NCI-H226 (cell line): Measurements from ENCODE around the gene CASTOR1.

ENCODE experiments used
- DNase-seq: peaks from one replicate; pipeline ENCODE4 v3.0.0-alpha.2; 2015

The CASTOR1 gene

GRCh38 chr22:30297276-30297990, 8.1 kb upstream of the CASTOR1 start:
- no peak for DNase-seq

DNA sequence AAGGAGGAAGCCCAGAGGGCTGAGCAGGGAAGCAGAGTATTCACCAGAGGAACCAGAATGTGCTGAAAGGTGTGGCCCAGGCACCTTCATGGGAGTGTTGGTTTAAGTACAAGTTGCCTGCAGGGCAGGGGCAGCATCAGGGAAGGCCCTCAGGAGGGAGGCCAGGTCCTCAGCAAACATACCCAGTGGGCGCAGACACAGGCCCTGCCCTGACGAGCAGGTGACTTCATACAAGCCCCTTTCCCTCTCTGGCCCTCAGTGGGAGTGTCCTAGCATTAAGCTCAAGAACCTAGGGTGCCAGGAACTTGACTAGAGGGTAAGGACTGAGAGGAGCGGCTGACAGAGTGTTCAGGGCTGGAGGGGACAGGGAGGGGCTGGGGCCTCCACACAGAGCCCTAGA, 7.5 kb upstream of the CASTOR1 start:
- no peak for DNase-seq

DNA sequence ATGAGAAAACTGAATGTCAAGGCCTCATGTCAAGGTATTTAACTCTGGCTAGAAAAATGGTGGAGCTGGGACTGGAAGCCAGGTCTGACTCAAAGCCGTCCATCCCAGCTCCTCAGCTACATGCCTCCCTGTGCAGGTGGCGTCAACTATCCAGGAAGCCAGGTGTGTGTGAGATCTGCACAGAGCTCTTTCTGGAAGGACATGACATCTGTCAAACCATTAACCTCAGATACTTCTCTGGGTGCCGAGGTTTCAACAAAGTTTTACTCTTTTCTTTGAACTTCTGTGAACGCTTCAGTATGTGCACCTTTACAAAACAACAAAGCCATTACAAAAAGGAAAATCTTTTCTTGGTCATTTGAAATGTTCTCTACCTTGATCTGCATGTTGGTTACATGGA, 7.0 kb upstream of the CASTOR1 start:
- DNase-seq = no peak

DNA sequence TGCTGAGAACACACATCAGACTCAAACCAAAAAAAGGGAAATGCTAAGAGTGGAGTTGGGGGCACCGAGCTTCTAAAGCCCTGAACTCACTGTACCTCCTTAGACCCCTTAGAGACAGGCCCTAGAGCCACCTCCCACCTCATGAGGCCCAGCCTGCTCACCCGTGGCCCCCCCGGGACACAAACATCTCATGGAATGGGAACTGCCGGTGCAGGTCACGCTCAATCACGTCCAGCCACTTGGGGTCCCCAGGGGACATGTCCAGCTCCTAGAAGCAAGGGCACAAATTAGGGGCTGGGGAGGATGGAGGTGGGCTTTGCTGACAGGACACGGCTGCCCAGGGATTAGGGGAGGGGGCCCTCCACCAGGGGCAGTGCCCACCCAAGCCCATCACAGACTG, 6.3 kb upstream of the CASTOR1 start:
- no peak for DNase-seq

DNA sequence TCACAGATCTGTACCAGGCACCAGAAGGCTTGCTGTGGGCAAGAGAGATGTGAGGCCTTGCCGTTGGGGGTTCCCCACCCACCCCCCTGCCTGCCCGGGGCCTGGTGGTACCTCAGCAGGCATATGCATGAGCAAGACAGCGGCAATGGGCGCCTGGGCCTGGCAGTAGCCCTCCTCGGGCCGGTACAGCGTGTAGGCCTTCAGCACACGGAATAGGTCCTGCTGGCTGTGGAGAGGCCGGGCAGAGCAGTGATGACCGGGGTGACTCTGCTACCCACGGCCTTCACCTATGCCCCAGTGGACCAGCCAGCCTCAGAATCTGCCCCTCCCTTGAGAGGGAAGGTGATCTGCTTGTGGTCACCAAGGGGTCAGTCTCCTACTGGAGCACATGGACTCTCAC, 5.5 kb upstream of the CASTOR1 start:
- no peak for DNase-seq

DNA sequence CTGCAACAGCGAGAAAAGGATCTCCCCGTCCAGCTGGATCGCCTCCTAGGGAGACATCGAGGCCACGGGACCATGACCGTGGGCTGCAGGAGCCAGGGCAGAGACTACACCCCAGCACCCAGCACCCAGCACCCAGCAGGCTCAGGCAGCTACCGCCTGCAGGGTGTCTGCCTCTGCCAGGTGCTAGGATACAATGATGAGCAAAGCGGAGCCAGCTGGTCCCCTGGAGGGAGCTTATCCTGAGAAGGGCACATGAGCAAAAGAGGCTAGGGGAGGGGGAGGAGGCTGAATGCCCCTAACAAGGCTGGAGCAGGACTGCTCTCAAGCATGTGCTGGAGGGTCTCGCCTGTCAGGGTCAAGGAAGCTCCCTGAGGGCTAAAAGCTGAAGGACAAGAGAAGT, 4.8 kb upstream of the CASTOR1 start:
- DNase-seq = no peak

- no peak for DNase-seq
Observed at GRCh38 chr22:30293026-30293425, 3.7 kb upstream of the CASTOR1 start.

DNA sequence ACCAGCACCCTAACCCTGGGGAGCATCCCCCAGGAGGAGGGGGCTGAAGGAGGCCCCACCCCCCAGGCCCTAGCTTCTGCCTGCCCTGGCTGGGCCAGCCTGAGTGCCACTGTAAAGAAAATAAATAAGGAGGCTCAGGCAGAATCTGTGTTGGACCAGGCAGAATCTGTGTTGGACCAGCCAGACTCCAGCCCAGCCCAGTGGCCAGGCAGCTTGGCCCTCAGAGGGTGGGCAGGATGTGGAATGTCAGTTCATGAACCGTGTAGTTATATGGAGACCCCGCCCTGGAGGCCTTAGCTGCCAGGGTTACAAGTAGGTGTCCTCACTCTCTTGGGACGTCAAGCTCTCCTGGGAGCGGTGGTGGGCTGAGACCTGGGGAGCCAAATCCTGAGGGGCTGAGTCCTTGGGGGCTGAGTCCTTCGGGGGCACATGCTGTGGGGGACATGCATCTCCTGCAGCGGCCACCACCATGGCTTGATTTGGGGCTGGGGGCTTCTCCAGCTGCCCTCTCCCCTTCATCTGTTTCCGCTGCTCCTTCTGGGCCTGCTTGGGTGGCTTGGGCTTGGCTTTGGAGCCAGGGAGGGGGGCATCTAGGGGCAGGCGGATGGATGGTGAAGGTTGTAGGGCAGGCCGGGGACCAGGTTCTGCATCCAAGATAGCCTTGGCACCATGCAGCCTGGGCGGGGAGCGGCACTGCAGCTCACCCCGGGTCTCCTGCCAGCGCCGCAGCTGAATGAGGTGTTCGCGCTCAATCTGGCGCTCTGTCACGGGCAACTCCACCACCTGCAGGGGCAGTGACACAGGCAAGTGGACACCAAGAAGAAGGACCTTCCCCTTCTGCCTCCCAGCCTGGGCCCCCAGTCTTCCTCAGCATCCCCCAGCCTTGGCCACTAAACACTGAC, 3.0 kb upstream of the CASTOR1 start:
- DNase-seq = no peak

GRCh38 chr22:30291058-30291892, 2.0 kb upstream of the CASTOR1 start:
- no peak for DNase-seq

DNA sequence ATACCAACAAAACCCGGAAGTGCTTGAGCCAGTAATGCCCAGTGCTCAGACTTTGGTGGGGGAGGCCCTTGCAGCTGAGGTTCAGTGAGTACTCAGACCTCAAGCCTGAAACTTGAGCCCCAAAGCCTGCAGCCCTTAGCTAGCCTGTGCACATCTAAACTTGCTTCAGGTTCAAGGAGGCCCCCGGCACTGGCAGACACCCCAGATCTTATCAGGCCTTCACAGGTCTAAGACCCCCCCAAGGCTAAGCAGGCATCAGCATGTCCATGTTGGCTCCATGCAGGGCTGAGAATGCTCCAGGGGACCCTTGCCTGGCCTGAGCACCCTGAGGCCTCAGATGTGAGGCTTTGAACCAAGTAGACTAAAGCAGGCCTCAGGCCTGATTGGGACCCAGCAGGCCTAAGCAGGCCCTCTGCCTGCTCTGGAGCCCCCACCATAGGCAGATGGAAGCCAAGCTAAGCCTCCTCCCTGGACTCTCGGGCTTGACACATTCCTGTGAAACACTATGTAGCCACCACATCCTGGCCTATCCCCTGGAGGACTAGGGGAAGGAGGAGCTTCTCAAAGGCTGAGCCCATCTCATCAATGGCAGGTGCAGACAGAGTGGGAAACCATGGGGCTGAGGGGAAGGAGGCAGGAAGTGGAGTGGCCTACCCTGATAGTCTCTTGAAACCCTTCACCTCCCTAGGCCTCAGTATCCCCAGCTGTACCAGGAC, 1.2 kb upstream of the CASTOR1 start:
- DNase-seq = no peak

DNA sequence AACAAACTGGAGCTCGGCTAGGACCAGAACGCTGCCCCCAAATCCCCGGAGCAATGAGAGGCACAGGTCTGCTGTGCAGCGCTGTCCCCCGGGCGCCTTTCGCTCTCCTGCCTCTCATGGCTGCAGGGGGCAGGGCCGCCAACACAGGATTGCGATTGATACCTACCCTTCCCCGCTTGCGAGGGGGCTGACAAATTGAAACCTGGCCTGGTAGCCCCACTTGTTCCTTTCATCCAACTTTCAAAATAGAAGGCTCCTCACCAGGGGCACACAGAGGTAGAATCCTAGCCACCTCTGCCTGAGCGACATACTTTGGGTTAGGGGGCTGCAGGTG, 642 bp upstream of the CASTOR1 start:
- DNase-seq = no peak

DNA sequence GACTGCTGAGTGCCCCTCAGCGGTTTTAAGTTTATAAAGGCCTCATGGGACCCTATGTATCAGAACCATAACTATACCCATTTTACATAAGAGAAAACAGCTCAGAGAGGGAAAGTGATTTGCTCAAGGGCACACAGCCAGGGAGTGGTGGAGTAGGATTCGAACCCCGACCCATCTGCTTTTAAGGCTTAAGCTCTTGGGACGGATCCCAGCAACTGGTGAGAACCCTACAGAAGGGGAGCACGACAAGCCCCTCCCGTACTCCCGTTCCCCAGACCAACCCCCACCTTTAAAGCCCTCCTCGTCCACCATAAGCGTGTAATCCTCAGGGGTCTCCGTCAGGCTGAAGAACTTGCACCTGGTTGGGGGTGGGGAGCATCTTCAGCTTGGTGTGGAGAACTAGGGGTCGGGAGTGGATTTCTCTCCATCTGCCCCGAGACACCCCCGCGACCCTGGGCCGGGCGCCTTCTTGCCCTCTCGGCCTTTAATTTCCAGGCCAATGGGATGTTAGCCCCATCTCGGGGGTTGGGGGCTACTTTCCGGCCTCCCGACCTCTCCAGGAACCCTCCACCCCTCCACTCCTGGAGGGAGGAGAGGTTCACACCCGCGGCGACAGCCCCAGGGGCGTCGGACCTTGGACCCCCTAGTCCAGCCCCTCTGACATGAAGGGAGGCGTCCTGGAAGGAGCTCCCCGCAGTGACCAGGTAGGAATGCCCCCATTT, 725 bp downstream of the CASTOR1 start:
- no peak for DNase-seq

DNA sequence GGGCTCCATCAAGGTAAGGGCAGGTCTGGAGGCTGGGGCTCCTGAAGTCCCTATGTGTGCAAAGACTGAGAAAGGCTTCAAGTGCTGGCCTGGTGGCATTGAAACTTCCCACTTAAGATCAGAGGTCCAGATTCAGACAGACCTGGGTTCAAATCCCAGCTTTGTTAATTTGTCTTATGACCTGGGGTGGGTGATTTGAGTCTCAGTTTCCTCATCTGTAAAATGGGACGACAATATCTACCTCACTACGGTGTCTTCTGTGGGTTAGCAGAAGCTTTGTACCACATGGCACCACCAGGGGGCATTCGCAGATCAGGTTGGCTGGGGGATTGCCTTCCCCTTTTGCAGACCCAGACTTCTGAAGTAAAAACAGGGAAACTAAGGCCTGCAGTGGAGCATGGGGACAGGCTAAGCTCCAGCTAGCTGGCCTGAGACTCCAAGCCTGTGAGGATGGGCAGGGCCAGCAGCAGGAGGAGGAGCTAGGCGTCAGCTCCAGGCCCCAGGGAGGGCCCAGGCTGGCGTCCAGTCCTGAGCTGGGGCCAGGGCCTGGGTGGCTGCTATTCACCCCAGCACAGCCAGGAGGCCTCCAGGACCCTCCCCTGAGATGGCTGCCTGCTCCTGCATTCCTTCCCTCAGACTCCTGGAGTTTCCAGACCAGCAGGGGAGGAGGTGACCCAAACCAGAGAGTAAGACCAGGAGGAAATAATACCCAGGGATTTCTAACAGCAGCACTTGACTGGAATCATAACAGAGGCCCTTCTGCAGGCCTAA, 1.5 kb downstream of the CASTOR1 start:
- peak; percentile 72 for DNase-seq

GRCh38 chr22:30286813-30287647, 2.3 kb downstream of the CASTOR1 start:
- no peak for DNase-seq

- no peak for DNase-seq
Observed at GRCh38 chr22:30286331-30286730, 3.0 kb downstream of the CASTOR1 start.

DNA sequence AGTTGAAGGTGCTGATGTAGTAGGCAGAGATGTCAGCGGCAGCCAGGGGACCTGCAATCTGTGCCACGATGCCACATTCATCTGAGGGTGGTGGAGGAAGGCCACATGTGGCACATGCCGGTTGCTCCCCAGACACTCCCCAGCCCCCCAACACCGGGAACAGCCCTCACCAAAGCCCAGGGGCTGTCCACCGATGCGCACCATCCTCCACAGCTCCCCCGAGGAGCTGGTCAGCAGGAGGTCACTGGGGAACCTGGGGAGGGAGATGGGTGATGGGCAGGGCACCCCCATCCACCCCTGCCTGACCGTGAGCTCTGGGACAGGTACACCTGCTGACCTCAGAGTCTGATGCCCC, 3.5 kb downstream of the CASTOR1 start:
- no peak for DNase-seq

GRCh38 chr22:30285176-30285845, 4.0 kb downstream of the CASTOR1 start:
- DNase-seq = no peak

GRCh38 chr22:30284666-30285065, 4.6 kb downstream of the CASTOR1 start:
- DNase-seq = no peak

DNA sequence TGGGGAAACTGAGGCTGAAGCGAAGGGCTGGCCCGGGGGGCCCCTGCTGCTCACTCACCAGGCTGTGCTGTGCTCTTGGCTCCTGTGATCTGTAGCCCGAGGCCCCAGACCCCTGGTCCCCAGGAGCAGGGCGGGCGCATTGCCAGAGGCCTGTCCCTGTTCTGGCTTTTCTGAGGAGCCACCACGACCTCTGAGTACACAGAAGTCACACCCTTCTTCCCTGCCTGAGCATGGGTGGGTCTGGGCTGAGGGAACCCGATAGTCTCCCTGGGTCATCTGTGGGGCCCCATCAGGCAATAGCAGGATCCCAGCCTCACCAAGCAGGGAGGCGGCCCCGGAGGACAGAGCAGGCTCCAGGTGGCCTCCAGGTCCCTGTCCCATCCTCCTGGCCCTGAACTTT, 5.1 kb downstream of the CASTOR1 start:
- DNase-seq = no peak

- no peak for DNase-seq
Observed at GRCh38 chr22:30283342-30283741, 6.0 kb downstream of the CASTOR1 start.
